Heart left ventricle (tissue), 16 donors: ENCODE results near the gene TAS2R60. TPM values are rescaled to one million over a fixed set of nuclear protein-coding genes. Genes with fewer than 3 reads are reported as not detected.

ENCODE experiments used
- ATAC-seq, 4 donors: fragments of 200-7000 bp; cut with Tn5 transposase; one replicate each; pipeline ENCODE4 v1.9.1; 2020 to 2022; ENCODE audit warnings: moderate library complexity in 4 of 4, mild to moderate bottlenecking in 3 of 4, moderate number of reproducible peaks in 1 of 4
- DNase-seq, 5 donors: peaks; one replicate each; pipeline ENCODE4 v3.0.0-alpha.2; 2020
- H3K27ac ChIP-seq, 12 donors: fragments of 200-600 bp; sonication (generic) in 4 of 12; one replicate each; pipeline versions ENCODE4 v1.5.0 to v1.8.0; 2016 to 2022; ENCODE audit warnings: mild to moderate bottlenecking in 2 of 12
- H3K27me3 ChIP-seq, 9 donors: fragments of 200-600 bp; sonication (generic) in 2 of 9; one replicate each; pipeline versions ENCODE4 v1.5.1 to v1.8.0; 2016 to 2022; ENCODE audit warnings: mild to moderate bottlenecking in 3 of 9
- H3K36me3 ChIP-seq, 9 donors: fragments of 200-600 bp; sonication (generic) in 2 of 9; one replicate each; pipeline versions ENCODE4 v1.5.0 to v1.8.0; 2018 to 2022; ENCODE audit warnings: mild to moderate bottlenecking in 2 of 9
- H3K4me1 ChIP-seq, 12 donors: fragments of 200-600 bp; sonication (generic) in 4 of 12; one replicate each; pipeline versions ENCODE4 v1.5.0 to v1.8.0; 2016 to 2022; ENCODE audit warnings: mild to moderate bottlenecking in 3 of 12
- H3K4me3 ChIP-seq, 12 donors: fragments of 200-600 bp; sonication (generic) in 4 of 12; one replicate each; pipeline versions ENCODE4 v1.5.0 to v1.8.0; 2017 to 2022; ENCODE audit warnings: mild to moderate bottlenecking in 9 of 12, moderate library complexity in 4 of 12
- H3K9me3 ChIP-seq, 12 donors: fragments of 200-600 bp; sonication (generic) in 4 of 12; one replicate each; pipeline versions ENCODE4 v1.5.0 to v1.8.0; 2016 to 2022; ENCODE audit warnings: mild to moderate bottlenecking in 1 of 12
- CTCF ChIP-seq, 12 donors: fragments of 200-600 bp; sonication (generic) in 4 of 12; IDR thresholded peaks; one replicate each; pipeline versions ENCODE4 v1.5.0 to v1.8.0; 2018 to 2022; ENCODE audit warnings: antibody characterized with exemption in 12 of 12, mild to moderate bottlenecking in 5 of 12
- POLR2A ChIP-seq, 2 donors: fragments of 450-650 bp; IDR thresholded peaks; one replicate each; pipeline ENCODE4 v1.6.1; 2017; ENCODE audit warnings: antibody characterized with exemption in 2 of 2, mild to moderate bottlenecking in 2 of 2, moderate library complexity in 2 of 2
- WGBS, 4 donors: extraction: QIAGEN DNeasy Blood & Tissue Kit in 2 of 4; methylation state at CpG; one replicate each; pipeline versions ENCODE4 v1.1.5 to v1.1.7; 2013 to 2018; 5-methylcytosine and 5-hydroxymethylcytosine counted together
- intact Hi-C, 10 donors: fragments of 100-400 bp; cut with DNase I; formaldehyde crosslinking; loops; one replicate each; pipeline versions ENCODE4 v1.11.1 to v1.14.2; 2022
- polyA plus RNA-seq, 2 donors: library from polyadenylated mRNA; stranded (reverse); fragments of 200-250 nt; gene quantifications; one replicate each; pipeline ENCODE4 v1.2.3, GENCODE V29; 2013
- total RNA-seq, 9 donors: library from RNA; depleted of rRNA in 2 of 9; stranded (reverse); fragments of >200 nt in 2 of 9; fragmentation: NEBNext Ultra II Directional in 3 of 9; extraction: Animal tissue kit (Norgen Biotek cat#: 25700) in 3 of 9; gene quantifications; one replicate each; pipeline versions ENCODE4 v1.1.0 to v1.2.4, GENCODE V29; 2016 to 2023
- donor health status: ischemic (EF 13 %, LVEDD 7.1; RV severe dilation, severe dysfunction).
- donor health status: healthy with polysubstance abuse.
- donor health status: DM: no; HTN: yes; CAD: no.
- donor health status: DM: no; HTN: no; CAD: no.
- donor health status: ischemic (EF 25% LVEDD 6.9; RV normal size, moderate dysfunction).
- donor health status: ischemic (EF 25% LVEDD 5.7; RV mildly dilated, moderate dysfunction).
- donor health status: healthy.
- donor health status: DM: yes; HTN: yes; CAD: no.
- donor health status: ischemic (EF 35%, LVEDD 5.7; RV mildly dilated, moderate dysfunction).
- donor health status: nonischemic (EF 11% LVEDD 7.7; RV severe dilation, severe dysfunction).
- donor health status: DM: yes; HTN: yes; CAD: no.
- donor health status: PGD.
- donor health status: ischemic (EF 29% LVEDD 5.4; RV normal size, mild dysfunction).
- donor health status: nonischemic (EF 23%, LVEDD 6.1; RV moderate dilation, normal function).

The TAS2R60 gene
- total and polyA plus RNA-seq, 11 donors, result not detected

GRCh38 chr7:143448429-143448828 is 5.2 kb downstream of the TAS2R60 start:
- 85 to 91% (median 86%) methylated on average over 5 of the region's 5 CpGs for WGBS, 4 donors
- ATAC-seq, result no peak
- no peaks in the 10 kb centered on the region for H3K36me3 ChIP-seq

GRCh38 chr7:143449793-143450192 is 6.5 kb downstream of the TAS2R60 start:
- H3K9me3 ChIP-seq, result no peaks in the 10 kb centered on the region
- 70 to 80% (median 78%) methylated on average over 2 to 3 of the region's 3 CpGs for WGBS, 4 donors
- no peaks in the 10 kb centered on the region for H3K36me3 ChIP-seq
- no peak overlapping the region for H3K4me3 ChIP-seq
- H3K4me1 ChIP-seq, result no peaks in the 10 kb centered on the region
- H3K27ac ChIP-seq, result no peak overlapping the region
- TF ChIP-seq POLR2A (IDR thresholded peaks at IDR 0.05), result no peak
- TF ChIP-seq CTCF (IDR thresholded peaks at IDR 0.05), result no peak
- intact Hi-C loops, result no loop called here
- ATAC-seq, result no peak
- H3K27me3 ChIP-seq, result peaks cover 0 to 15% (median 0%) of the 10 kb centered on the region in 9 donors
- no peak for DNase-seq

More at GRCh38 chr7:143448429-143448828, 5.2 kb downstream of the TAS2R60 start:
- no peak overlapping the region for H3K27ac ChIP-seq
- H3K4me1 ChIP-seq, result no peaks in the 10 kb centered on the region
- no peak for TF ChIP-seq CTCF (IDR thresholded peaks at IDR 0.05)
- TF ChIP-seq POLR2A (IDR thresholded peaks at IDR 0.05), result no peak
- DNase-seq, result no peak
- intact Hi-C loops, result no loop called here
- H3K27me3 ChIP-seq, result peaks cover 0 to 15% (median 0%) of the 10 kb centered on the region in 9 donors
- no peaks in the 10 kb centered on the region for H3K9me3 ChIP-seq
- no peak overlapping the region for H3K4me3 ChIP-seq

- TF ChIP-seq POLR2A (IDR thresholded peaks at IDR 0.05), result no peak
- TF ChIP-seq CTCF (IDR thresholded peaks at IDR 0.05), result no peak
- peaks cover 0 to 15% (median 0%) of the 10 kb centered on the region in 9 donors for H3K27me3 ChIP-seq
- intact Hi-C loops, result no loop called here
Observed at GRCh38 chr7:143451122-143451521, 7.9 kb downstream of the TAS2R60 start.

GRCh38 chr7:143451746-143452145 is 8.5 kb downstream of the TAS2R60 start:
- intact Hi-C loops, result no loop called here
- H3K27me3 ChIP-seq, result peaks cover 0 to 8% (median 0%) of the 10 kb centered on the region in 9 donors
- TF ChIP-seq POLR2A (IDR thresholded peaks at IDR 0.05) (no peak), CTCF (IDR thresholded peaks at IDR 0.05) (no peak)
- H3K4me3 ChIP-seq, result no peak overlapping the region
- no peak overlapping the region for H3K27ac ChIP-seq
- H3K9me3 ChIP-seq, result no peaks in the 10 kb centered on the region
- ATAC-seq (no peak), DNase-seq (no peak)
- H3K4me1 ChIP-seq, result no peaks in the 10 kb centered on the region
- 72 to 87% (median 76%) methylated on average over 1 of the region's 1 CpG for WGBS, 4 donors
- H3K36me3 ChIP-seq, result no peaks in the 10 kb centered on the region

More at GRCh38 chr7:143451122-143451521, 7.9 kb downstream of the TAS2R60 start:
- DNase-seq (no peak), ATAC-seq (no peak)
- Histone ChIP-seq H3K27ac (no peak overlapping the region), H3K9me3 (no peaks in the 10 kb centered on the region), H3K4me3 (no peak overlapping the region), H3K4me1 (no peaks in the 10 kb centered on the region), H3K36me3 (no peaks in the 10 kb centered on the region)
